Amniotic epithelial cell (primary cell): ENCODE data around the gene SPRY2.
"Not testable (repeated sequence)": the region's sequence is repeated elsewhere in the genome, so short reads cannot be mapped to it uniquely, and the experiment has no call there.

ENCODE experiments used
- DNase-seq: peaks from one replicate; pipeline ENCODE4 v3.0.0-alpha.2; 2010; ENCODE audit warnings: low read depth

SPRY2 gene

DNA sequence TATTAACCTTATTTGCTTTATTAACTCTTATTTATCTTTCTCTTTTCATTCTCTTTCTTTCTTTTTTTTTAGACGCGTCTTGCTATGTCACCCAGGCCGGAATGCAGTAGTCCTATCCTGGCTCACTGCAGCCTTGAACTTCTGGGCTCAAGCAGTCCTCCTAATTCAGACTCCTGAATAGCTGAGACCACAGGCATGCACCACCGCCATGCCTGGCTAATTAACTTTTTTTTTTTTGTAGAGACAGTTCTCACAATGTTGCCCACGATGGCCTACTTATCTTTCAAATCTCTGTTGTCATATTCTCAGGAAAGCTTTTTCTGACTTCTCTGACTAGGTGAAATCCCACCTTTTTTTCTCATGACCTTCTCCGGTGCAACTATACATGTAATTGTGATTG, 7.8 kb upstream of the SPRY2 start:
- DNase-seq = no peak

GRCh38 chr13:80348314-80348713, 7.4 kb upstream of the SPRY2 start:
- no peak for DNase-seq

DNA sequence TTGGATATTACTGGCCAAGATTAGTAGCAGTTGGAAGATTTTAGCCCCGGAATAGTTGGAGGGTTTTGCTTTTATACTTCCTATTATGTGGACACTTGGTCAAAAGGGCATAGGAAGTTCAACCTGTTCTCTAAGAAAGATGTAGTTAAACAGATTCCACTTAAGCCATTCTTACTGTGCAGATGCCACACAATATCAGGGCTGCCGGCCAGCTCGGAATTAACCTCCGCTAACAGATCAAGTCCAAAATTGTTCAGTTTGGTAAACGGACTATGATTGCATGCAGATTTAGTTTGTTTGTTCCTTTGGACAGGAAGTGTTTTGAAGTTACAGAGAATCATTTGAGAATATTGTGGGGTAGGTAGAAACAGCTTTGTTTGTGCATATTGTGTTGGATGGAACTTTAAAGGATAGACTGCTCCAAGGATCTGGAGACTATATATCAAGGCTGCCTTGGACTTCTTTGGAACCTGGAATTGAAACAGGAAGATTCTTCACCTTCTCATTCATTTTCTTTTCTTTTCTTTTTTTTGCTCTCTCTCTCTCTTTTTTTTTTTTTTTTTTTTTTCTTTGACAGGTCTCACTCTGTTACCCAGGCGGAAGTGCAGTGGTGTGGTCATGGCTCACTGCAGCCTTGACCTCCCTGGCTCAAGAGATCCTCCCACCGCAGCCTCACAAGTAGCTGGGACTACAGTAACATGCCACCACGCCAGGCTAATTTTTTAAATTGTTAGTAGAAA, 5.0 kb upstream of the SPRY2 start:
- DNase-seq = no peak

DNA sequence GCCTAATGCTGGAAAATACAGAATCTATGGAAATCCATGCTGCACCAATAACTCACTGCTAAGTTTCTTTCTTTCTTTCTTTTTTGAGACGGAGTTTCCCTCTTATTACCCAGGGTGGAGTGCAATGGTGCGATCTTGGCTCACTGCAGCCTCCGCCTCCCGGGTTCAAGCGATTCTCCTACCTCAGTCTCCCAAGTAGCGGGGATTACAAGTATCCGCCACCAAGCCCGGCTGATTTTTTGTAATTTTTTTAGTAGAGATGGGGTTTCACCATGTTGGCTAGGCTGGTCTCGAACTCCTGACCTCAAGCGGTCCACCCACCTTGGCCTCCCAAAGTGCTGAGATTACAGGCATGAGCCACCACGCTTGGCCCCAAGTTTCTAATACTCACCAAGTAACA, 3.1 kb upstream of the SPRY2 start:
- DNase-seq = not testable (repeated sequence)

GRCh38 chr13:80342471-80343371, 1.8 kb upstream of the SPRY2 start:
- DNase-seq = peak; percentile 56

DNA sequence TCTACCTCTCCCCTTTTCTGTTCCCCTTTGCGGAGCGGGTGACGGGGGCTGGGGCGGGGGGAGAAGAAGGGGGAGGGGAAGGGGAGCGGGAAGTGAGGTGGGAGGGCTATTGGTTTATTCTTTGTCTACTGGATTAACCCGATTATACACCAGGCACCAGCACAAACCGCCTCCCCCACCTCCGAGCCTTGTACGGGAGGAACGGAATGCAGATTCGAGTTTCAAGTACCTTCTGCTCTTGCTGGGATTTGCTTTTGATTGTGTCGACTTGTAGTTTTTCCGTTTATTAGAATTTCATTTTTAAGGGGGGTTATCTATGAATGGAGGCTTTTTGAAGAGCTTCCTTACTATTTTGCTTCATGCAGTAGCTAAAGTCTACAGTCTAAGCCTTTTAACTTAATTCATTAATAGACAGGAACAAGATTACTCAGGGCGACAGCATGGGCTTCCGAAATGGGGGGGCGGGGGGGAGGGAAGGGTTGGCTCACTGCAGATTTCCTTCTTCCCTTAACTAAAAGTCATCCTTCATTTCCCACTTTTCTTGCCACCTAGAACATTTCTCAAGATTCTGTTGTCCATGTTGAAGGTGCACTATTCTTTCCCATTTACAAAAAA, 937 bp upstream of the SPRY2 start:
- peak; percentile 86 for DNase-seq

GRCh38 chr13:80340651-80341100, 250 bp downstream of the SPRY2 start:
- DNase-seq = peak; percentile 74

- DNase-seq = peak; percentile 37
Observed at GRCh38 chr13:80339912-80340650, 845 bp downstream of the SPRY2 start.

- DNase-seq = no peak
Observed at GRCh38 chr13:80339563-80339911, 1.4 kb downstream of the SPRY2 start.

- DNase-seq = peak; percentile 86
Observed at GRCh38 chr13:80338781-80339562, 2.0 kb downstream of the SPRY2 start.

- peak; percentile 36 for DNase-seq
Observed at GRCh38 chr13:80337288-80338081, 3.4 kb downstream of the SPRY2 start.

- DNase-seq = no peak
Observed at GRCh38 chr13:80336776-80337287, 4.1 kb downstream of the SPRY2 start.

- peak; percentile 64 for DNase-seq
Observed at GRCh38 chr13:80336370-80336769, 4.6 kb downstream of the SPRY2 start.

DNA sequence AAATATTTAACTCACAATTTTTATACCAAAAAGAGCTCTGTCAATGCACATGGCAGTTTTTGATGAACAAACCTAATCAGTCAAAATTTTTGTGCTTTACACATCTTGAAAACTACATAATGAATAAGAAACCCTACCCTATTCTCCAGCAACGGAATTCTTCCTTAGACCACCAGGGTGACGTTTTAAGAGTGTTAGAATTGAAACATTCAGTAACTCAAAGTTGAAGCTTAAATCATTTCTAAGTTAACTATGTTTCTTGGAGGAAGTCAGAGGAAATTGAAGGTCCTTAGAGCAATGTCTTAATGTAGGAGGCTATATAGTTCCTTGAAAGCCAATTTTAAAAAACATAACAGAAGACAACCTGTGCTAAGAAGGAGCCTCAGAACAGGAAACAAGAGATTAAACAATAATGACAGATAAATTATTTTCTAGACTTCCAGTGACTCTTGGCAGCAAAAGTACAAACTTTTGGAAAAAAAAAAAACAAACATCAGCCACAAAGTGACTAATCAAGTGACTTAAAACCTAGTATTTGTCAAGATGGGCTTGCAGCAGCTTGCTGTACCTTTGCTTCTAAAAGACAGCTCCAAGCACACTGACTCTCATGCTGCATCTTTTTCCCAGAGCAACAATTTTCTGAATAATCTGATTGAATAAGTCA, 6.2 kb downstream of the SPRY2 start:
- DNase-seq = peak; percentile 48

- DNase-seq = no peak
Observed at GRCh38 chr13:80331984-80332383, 8.9 kb downstream of the SPRY2 start.

DNA sequence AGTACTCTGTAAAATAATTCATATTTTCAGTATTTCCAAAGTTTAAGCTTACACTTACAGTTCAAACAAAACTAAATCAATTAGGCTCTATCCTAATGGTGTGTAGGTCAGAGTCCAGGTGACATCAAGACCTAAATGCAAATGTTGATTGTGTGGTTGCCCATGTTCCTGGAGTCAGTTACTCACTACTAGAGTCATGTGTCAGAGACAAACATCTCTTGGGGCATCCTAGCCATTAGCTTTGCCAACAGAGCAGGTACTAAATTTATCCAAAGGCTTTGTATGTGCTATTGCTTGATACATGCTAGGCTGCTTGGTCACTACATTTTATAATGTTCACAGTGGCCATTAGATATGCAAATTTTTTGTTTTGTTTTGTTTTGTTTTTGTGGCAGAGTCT, 11.7 kb downstream of the SPRY2 start:
- no peak for DNase-seq

DNA sequence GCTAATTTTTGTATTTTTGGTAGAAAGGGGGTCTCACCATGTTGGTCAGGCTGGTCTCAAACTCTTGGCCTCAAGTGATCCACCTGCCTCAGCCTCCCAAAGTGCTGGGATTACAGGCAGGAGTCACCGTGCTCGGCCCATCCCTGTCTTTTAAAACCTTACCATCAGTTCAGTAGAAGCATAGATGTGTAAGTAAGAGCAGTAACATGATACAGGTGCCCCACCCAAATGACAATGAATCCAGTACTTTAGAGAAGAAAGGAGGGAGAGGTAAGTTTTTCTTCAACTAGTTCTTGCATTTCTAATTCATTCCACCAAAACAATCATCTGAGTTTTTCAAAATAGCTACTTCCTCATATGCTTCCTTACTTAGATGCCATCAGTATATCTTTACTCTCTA, 21.9 kb downstream of the SPRY2 start:
- no peak for DNase-seq

GRCh38 chr13:80314711-80315653, 25.9 kb downstream of the SPRY2 start:
- no peak for DNase-seq
